ENCODE data around the gene AP4M1. TPM values are rescaled to one million over a fixed set of nuclear protein-coding genes. Genes with fewer than 3 reads are reported as not detected.

The AP4M1 gene
- total RNA-seq, 2 donors from 2014 or later: 6.0 to 11.2 TPM

GRCh38 chr7:100080907-100081534 is 20.4 kb upstream of the AP4M1 start:
- DNase-seq: no peak
- ATAC-seq: no peak

GRCh38 chr7:100081535-100082102 is 19.8 kb upstream of the AP4M1 start, which contains the start of gene ZNF3:
Gene ZNF3 (minus strand): TSS chr7:100081723. CDS start chr7:100077357, 4,366 bp downstream.
- Histone ChIP-seq H3K4me3 (peak within 1 kb of the TSS; percentile 68 to 88), H3K27ac (peak within 1 kb of the TSS; percentile 65 to 92 (median 85)), H3K9me3 (no peaks in the 10 kb centered on the region), H3K4me1 (peaks cover 37% of the 10 kb centered on the region), H3K36me3 (replicated peaks in 1 of 2; ENCODE audit: insufficient read depth in 1 of 2, low read depth in 2 of 2) (peaks cover 0 to 6% of the 10 kb centered on the region in 2 donors), H3K27me3 (no peaks in the 10 kb centered on the region)
- TF ChIP-seq POLR2A (IDR thresholded peaks at IDR 0.05) (peak; percentile 61 to 89 (median 87)), CTCF (IDR thresholded peaks at IDR 0.05) (peak; percentile 94 to 99 (median 96))
- ATAC-seq (peak; percentile 96), DNase-seq (peak; percentile 98 to 99 (median 98))
- intact Hi-C loops (cut with DNase I): no loop called here
- 0 to 1% methylated on average over 12 to 48 of the region's 55 CpGs for WGBS, 2 donors

More at GRCh38 chr7:100080907-100081534, 20.4 kb upstream of the AP4M1 start:
- intact Hi-C loops (cut with DNase I): no loop called here
- 0 to 1% methylated on average over 24 to 34 of the region's 34 CpGs for WGBS, 2 donors
- Histone ChIP-seq H3K4me3 (peak overlapping the region; percentile 68 to 88), H3K9me3 (no peaks in the 10 kb centered on the region), H3K27ac (peak overlapping the region; percentile 55 to 92 (median 77)), H3K36me3 (replicated peaks in 1 of 2; ENCODE audit: insufficient read depth in 1 of 2, low read depth in 2 of 2) (peaks cover 0 to 8% of the 10 kb centered on the region in 2 donors), H3K4me1 (peaks cover 37% of the 10 kb centered on the region), H3K27me3 (no peaks in the 10 kb centered on the region)
- TF ChIP-seq CTCF (IDR thresholded peaks at IDR 0.05) (no peak), POLR2A (IDR thresholded peaks at IDR 0.05) (no peak)

DNA sequence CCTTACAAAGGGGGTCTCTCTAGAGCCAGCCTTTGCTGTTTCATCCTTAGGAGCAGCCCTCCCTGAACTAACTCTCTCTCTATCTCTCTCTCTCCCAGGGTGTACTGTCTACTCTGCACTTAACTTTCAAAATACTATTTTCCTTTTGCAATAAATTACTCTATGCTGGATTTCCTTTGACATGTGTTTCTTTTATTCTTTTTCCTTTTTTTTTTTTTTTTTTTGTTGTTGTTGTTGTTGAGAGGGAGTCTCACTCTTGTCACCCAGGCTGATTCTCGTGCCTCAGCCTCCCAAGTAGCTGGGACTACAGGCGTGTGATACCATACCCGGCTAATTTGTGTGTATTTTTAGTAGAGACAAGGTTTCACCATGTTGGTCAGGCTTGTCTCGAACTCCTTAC is 18.5 kb upstream of the AP4M1 start:
- DNase-seq (no peak), ATAC-seq (no peak)
- H3K27me3 ChIP-seq: no peaks in the 10 kb centered on the region
- no peaks in the 10 kb centered on the region for H3K36me3 ChIP-seq (replicated peaks in 1 of 2; ENCODE audit: insufficient read depth in 1 of 2, low read depth in 2 of 2)
- 63 to 66% methylated on average over 4 of the region's 4 CpGs for WGBS, 2 donors
- peak overlapping the region; percentile 12 to 92 (median 85) for H3K27ac ChIP-seq
- no peaks in the 10 kb centered on the region for H3K9me3 ChIP-seq
- no peak overlapping the region for H3K4me3 ChIP-seq
- no peak for TF ChIP-seq CTCF (IDR thresholded peaks at IDR 0.05)
- no peak for TF ChIP-seq POLR2A (IDR thresholded peaks at IDR 0.05)
- peaks cover 39% of the 10 kb centered on the region for H3K4me1 ChIP-seq
- intact Hi-C loops (cut with DNase I): no loop called here

- no peaks in the 10 kb centered on the region for H3K27me3 ChIP-seq
- ATAC-seq (no peak), DNase-seq (no peak)
- intact Hi-C loops (cut with DNase I): no loop called here
- H3K4me1 ChIP-seq: peaks cover 36% of the 10 kb centered on the region
- no peak overlapping the region for H3K27ac ChIP-seq
- TF ChIP-seq POLR2A (IDR thresholded peaks at IDR 0.05) (no peak), CTCF (IDR thresholded peaks at IDR 0.05) (no peak)
- no peaks in the 10 kb centered on the region for H3K36me3 ChIP-seq (replicated peaks in 1 of 2; ENCODE audit: insufficient read depth in 1 of 2, low read depth in 2 of 2)
- WGBS, 2 donors: 55 to 64% methylated on average over 3 of the region's 3 CpGs
- no peaks in the 10 kb centered on the region for H3K9me3 ChIP-seq
- H3K4me3 ChIP-seq: no peak overlapping the region
Observed at GRCh38 chr7:100085515-100085914, 15.9 kb upstream of the AP4M1 start.
